ENCODE results near the gene GRAPL.
"Not testable (repeated sequence)": the region's sequence is repeated elsewhere in the genome, so short reads cannot be mapped to it uniquely, and the experiment has no call there.

Gene GRAPL

DNA sequence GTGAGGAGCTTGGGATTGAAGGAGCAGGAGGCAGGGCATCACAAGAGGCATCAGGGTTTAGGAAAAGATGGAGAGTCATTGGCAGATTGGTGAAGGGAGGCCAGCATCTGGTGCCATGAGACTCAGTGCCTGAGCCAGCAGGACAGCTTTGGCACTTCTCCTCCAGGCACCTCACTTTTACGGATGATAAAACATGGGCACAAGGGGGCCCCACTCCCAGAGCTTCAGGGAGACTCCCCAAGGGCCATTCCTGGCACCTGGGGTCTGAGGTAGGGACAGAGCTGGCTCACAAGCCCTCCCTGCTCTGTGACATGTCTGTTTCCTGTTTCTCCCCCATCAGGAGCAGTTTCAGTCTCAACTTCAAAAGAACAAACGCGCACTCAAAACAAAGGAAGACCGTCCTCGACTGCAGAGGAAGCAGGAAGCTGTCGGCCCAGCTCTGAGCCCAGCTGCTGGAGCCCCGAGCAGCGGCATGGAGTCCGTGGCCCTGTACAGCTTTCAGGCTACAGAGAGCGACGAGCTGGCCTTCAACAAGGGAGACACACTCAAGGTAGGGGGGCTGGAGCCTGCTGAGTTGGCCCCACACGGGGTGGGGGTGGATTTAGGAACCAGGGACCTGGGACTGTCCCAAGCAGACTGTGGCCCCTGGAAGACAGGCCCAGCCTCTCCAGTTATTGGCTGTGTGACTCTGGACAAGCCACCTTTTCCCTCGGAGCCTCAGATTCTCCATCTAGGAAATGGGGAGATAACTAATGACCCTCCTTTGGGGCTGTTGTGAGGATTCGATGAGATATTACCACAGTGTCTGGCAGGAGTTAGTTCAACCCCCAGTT, at the start of gene GRAPL:
Gene GRAPL, plus strand, starts transcription at position 442 of the 833 bp plus-strand sequence. Its CDS starts 31 bp downstream, at position 473.
- not testable (repeated sequence) for DNase-seq

DNA sequence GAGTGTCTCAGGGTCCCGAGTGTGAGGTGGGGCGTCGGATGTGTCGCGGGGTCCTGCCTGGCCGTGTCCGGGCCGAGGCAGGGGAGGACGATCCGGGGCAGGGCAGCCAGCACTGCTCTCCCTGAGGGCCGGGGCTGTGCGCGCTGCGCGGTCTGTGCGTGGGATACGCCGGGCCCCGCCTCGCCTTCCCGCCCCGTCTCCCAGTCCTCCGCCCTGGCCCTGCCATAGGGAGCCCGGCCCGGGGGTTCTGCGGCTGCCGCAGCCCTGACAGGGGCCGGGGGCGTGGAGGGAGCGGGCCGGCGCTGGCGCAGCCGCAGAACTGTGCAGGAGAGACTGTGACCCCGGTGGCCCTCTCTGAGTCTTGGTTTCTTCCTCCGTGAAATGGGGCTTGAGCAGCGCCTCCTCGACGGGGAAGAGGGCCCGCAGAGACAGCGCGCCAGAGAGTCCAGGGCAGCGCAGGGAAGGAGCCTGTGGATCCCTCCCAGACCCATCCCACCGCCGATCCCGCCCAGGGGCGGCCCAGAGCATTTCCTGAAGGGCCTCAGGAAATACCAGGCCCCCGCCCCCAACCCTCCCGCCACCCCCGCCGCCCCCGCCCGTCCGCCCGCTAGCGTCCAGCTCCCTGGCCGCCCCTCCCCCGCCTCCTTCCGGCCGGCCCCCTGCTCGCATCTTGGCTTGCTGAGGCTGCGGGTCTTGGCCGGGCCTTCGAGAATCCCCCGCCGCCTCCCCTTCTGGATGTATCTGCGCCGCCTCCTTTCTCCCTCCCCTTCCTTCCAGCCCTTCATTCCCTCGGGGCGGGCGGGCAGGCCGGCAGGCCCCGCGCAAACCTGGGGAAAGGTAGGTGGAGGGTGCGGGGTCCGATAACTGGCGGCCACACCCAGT, 38.3 kb upstream of the GRAPL start:
- DNase-seq = not testable (repeated sequence)

DNA sequence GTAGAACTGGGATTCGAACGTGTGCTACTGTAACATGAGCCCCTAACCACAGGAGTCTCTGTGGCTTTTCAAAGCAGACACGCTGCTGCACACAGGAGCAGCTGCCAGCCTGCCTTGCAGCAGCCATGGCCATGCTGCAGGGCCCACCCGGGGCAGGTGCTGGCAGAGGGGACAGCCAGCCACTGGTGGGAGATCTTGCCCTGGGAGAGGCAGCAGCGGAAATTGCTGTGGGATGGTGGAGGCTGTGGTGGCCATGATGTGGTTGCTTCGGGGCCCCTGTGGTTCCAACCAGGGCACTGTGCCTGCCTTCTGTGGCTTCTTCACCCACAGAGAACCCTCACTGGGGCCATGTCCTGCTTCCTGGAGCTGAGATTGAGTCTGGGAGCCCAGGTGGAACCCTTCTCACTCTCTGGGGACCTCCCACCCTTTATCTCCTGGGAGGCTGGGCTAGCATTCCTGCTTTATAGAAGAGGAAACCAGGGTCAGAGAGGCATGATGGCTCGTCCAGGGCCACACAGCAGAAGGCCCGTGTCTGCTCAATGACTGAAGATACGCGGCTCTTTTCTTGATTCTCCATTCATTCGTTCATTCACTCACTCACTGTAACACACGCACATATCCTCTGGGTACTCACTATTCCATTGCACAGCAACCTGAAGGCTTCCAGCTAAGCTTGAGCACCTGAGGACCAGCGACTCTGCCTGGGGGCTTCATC, 37.2 kb upstream of the GRAPL start:
- DNase-seq = not testable (repeated sequence)

DNA sequence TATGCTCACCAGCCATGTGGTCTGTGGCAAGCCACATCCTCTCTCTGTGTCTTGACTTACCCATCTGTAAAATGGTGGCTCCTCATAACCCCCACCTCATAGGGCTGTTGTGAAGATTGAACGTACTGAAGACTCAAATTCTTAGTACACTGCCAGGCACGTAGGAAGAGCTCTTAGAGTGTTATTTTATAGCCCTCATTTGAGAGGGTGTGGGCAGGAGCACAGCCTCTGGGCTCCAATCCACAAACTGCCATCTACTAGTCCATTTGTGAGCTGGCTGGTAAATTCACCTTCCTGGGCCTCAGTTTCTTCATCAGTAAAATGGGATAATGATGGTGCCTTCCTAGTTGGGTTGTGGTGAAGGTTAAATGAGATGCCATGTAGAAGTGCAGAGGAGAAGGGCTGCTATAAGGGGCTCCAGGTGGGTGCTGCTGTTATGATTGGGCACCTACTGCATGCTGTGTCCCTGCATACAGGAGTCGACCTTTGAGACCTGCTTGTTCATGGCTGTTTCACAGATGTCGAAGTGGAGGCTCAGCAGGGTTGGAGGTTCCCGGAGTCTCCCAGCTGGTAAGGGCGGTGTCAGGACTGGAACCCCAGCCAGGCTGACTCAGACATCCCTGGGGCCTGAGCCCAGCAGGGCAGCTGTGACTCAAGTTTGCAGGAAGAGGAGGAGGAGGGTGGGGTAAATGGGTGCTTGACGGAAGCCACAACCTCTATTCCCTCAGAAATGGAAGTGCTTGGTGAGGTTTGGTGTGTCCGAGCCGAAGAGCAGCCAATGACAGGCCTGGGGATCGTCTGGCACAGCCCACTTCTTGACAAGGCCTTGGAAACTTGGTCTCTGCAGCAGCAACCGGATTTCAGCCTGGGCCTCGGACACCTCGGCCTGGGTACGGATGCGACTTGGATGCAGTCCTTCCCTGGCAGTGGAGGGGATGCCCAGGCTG, 34.4 kb upstream of the GRAPL start:
- DNase-seq = not testable (repeated sequence)

DNA sequence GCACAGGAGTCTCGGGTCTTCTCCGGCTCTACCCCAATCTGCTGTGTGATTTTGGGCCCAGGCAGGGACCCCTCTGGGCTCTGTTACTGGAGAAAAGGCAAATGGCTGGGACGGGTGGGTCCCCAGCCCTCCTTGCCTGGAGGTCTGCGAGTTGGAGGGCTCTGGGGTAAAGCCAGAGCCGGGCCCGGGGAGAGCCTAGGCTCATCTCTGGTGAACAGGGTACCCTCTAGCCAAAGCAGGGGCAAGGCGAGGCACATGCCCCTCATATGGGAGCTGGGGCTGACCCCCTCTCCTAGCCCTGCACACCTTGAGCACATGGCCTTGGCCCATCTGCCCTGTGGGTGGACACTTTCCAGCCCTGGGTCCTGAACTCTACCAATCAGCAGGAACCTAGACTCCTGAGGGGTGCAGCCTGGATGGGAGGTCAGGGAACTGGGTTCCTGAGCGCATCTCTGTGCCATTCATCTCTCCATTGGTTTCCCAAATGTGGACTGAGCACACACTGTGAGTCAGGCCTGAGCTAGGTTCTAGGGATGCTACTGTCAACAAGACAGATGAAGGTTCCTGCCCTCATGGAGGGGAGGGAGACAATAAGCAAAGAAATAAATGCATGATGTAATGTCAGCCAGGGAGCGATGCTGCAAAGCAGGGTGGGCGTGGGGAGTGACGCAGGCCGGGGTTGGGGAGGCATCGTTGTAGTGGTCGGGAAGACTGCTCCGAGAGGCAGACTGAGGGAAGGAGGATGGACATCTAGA, 33.5 kb upstream of the GRAPL start:
- DNase-seq = not testable (repeated sequence)

DNA sequence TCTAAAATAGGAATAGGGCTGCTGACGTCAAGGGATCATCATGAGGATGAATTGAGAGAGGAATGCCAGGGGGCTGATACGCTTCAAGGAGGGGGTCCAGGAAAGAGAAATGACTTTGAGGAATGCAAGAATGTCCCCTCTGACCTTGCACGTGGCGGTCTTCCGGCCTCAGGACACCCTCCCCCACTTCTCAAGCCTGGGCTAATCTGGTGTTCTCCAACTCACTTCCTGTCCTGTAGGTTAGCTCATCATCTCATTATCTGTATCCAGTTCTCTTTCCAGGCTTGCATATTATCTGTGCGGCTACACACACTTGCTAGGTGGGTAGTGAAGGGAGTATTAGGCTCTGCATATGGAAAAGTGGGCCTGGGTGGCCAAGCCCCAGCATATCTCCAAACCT, 18.9 kb upstream of the GRAPL start:
- DNase-seq = not testable (repeated sequence)

DNA sequence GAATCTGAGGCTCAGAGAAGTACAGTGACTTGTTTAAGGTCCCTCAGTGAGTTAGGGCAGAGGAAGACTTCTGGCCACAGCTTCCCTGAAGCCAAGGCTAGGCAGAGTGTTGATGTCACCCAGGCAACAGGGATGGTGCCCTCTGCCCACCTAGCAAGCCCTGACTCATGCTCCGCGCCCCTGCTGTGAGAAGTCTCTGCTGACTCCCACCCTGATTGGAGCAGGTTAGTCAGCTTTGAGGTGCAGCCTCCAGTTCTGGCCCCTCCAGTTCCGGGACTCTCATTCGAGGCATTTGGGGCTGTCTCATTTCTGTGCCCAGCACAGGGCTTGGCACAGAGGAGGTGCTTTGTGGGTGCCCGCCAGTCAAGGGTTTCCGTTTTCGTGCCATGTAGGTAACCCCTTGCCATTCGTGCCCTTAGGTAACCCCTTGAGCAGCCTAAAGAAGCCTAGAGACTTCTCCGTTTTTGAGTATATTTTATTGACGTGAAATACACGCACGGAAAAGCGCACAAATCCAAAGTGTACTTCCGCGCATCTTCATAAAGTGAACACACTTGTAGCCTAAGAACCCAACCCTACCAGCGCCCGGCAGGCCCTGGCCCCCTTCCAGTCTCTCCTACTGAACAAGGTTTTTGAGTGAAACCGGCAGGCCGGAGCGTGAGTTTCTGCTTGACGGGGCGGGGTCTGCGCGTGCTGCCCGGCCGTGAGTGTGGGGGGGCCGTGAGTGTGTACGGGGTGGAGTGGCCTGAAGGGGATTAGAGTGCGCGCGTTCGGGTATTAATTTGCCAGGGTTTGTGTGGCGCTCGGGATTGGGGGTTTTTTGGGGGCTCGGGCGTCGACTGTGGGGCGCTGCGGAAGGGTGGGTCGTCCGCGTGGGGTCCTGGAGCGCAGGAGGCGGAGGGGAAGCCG, 16.9 kb upstream of the GRAPL start:
- not testable (repeated sequence) for DNase-seq

DNA sequence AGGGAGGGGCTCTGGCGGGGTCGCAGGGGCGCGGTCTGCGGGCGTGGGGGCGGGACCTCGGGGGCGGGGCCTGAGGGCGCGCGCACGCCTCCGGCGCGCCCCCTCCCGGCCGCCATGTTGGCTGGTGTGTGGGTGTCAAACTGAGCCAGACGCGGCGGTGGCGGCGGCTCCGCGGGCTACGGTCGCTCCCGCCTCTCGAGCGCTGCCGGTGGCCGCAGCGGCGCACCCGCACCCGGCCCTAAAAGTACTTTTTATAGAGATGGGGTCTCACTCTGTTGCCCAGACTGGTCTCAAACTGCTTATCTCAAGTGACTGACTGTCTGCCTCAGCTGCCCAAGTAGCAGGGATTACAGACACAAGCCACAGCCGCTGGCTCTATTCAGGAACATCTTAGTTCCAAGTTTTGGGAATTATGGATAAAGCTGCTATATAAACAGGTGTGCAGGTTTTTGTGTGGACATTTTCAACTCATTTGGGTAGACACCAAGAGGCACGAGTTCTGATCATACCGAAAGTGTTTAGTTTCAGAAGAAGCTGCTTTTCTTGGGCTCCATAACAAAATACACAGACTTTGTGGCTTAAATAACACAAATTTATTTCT, 16.2 kb upstream of the GRAPL start:
- DNase-seq = not testable (repeated sequence)

DNA sequence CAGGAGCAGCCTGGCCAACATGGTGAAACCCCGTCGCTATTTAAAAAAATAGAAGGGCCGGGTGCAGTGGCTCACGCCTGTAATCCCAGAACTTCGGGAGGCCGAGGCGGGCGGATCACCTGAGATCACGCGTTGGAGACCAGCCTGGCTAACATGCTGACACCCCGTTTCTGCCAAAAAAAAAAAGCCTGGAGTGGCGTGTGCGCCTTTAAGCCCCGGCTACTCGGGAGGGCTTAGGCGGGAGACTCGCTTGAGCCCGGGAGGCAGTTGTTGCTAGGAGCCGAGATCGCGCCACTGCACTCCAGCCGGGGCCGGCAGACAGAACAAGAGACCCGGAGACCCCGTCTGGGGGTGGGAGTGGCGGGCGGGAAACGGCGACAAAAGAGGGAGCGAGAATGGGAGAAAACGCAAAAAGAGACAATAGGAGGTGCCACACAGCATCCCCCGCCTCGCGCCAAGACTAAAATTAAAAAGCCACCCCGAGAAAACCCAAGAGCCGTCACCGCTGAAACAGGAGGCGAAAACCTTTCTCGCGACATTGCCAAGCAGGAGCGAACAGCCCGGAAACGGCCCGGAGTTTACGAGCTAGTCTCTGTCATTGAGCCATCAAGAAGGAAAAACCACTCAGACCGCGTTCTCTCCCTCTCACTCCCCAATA, 15.5 kb upstream of the GRAPL start:
- DNase-seq = not testable (repeated sequence)

DNA sequence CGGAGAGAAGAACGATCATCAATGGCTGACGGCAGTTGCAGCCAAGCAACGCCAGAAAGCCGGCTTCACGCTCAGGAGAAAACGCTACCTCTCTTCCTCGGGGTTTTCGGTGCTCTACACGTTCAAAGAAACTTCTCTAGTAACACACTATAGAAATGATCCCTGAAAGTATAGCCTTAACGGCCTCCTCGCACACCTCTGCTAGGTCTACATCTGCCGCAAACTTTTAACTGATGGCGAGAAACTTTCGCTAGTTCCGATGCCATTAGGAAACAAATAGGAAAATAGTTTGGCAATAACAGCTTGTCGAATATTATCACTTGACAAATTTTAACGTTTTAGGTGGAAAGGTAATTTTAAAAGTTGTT, 14.9 kb upstream of the GRAPL start:
- DNase-seq = not testable (repeated sequence)

DNA sequence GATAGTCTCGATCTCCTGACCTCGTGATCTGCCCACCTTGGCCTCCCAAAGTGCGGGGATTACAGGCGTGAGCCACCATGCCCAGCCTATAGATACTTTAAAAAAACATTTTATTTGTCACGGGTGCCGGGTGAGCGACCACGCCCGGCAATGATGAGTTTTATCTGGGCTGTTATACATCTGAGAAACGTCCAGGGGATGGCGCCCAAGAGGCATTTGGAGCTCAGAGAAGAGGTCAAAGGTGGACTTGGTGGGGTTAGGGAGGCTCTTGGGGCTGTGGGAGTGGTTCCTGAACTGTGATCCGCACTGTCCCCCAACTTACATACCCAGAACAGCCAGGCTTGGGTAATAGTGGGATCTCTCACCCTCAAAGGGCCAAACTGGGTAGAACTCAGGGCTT, 8.7 kb upstream of the GRAPL start:
- DNase-seq = not testable (repeated sequence)

DNA sequence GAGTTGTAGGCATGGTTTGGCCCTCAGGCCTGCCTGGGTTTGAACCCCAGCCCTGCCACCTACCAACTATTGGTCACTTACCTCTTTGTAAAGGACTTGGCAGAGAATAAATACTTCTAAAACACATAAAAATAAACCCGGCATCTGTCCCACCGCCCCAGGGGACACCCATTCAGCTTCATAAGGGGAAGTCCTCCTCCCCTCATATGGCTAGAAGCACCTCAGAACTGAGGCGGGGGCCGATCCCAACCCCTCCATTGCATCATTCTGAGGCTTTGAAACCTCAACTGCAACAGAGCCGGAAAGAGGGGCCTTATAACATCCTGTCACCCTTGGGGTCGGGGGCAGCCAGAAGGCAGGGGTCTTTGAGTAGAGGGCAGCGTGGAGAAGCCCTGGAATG, 2.1 kb upstream of the GRAPL start:
- DNase-seq = not testable (repeated sequence)

DNA sequence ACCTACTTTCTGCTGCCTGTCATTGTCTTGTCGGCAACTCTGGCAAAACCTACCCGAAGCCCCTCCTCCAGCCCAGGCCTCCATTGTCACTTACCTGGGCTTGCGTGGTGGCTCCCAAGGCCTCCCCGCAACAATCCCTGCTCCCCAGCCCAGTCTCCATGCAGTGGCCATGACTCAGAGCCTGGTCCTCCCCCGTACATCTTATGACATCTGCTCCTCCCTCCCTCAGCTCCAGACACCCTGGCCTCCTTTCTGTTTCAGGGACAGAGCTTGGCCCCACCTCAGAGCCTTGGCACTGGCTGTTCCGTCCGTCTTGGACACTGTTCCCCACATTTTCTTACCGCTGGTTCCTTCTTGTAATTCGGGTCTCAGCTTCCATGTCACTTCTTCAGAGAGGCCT, 2.1 kb downstream of the GRAPL start:
- not testable (repeated sequence) for DNase-seq

DNA sequence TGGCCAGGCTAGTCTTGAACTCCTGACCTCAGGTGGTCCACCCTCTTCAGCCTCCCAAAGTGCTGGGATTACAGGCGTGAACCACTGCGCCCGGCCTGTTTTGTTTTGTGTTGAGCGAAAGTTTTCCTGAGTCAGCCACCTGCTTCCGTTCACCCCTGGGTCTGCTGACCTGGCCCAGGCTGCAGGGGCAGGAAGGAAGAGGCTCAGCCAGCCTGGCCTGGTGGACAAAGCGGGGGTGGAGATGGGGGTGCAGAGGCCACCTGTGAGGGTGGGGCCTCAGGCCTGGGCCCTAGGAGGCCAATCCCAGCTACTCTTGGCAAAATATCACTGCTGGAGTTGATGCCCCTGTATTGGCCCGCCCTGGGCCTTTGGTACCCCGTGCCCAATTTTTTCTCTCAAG, 3.7 kb downstream of the GRAPL start:
- DNase-seq = not testable (repeated sequence)

DNA sequence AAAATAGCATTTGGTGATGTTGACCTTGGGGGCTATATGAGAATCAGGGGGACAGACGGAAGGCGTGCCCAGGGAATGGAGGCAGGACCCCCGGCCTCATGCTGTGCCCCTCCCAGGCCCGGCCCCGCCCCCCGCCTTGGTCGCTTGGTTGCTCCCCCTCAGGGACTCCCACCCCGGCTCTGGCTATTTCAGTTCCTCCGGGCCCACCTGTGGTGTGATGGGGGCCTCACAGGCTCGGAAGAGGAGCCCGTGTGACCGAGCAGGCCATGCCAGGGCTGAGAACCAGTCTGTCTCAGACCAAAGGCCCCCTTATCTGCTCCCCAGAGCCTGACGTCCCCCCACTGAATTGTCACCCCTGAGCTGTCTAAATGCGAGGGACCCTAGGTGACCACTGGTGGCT, 4.4 kb downstream of the GRAPL start:
- DNase-seq = not testable (repeated sequence)

DNA sequence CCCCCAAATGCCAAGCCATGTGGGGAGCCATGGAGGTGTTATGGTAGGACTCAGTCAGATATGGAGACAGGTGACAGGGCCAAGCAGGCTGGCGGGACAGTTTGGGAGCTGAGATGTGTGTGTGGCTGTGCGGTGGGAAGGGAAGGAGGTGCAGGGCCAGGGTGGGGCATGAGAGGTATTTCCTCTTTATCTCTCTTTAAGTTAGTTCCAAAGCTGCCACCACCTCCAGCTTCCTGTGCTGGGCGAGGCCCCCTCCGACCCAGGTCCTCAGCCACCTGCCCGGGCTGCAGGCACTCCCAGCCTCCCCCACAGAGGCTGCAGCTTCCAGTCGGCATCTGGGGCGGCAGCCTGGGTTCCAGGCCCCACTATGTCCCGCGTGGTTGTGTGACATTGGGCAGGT, 6.4 kb downstream of the GRAPL start:
- DNase-seq = not testable (repeated sequence)

DNA sequence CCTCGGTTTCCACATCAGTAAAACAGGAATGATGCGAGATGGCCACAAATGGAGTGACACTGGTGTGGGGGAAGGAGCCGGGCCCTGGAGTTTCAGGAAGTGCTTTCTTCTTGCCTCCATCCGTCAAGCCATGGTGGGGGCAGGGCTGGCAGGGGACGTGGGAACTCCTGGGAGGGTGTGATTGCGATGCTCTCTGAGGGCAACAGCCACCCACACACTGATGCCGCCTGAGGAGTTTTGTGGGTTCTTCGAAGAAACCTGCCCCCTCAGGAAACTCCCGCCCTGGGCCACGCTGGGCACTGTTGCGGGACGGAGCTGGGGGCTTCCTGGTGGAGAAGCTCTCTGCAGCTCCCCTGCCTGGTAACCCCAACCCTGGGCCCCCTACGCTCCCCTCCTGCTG, 8.0 kb downstream of the GRAPL start:
- DNase-seq = not testable (repeated sequence)

DNA sequence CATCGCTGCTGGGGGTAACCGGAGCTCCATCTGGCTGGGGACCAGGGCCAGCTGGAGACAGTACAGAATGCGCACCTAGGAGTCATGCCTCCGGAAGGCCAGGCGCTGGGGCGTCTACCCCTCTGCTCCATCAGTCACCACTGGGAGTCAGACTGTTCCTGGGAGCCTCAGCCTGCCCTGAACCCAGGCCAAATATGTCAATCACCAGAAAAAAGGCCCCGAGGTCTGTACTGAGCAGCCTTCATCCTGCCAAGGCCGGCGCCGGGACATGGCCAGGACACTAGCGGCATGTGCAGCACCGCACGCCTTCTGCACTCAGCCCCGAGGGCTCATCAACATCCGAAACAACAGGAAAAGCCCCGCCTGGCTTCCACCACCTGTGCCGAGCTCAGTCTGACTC, 8.7 kb downstream of the GRAPL start:
- not testable (repeated sequence) for DNase-seq

DNA sequence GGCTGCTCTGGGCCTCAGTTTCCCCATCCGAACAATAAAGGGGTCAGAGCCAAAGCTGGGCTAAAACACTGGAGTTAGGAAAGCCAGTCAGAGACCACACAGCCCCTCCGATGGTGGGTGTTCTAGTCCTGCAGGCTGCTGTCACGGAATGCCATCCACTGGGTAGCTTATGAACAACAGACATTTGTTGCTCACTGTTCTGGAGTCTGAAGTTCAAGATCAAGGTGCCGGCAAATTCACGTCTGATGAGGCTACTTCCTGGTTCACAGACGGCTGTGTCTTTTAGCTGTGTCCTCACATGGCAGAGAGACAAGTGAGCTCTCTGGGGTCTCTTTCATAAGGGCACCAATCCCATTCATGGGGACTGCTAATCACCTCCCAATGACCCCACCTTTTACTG, 9.2 kb downstream of the GRAPL start:
- DNase-seq = not testable (repeated sequence)

Data from NCI-H2171 treated with DMSO at 0.1 percent for 48 hours (cell line).